WERI-Rb-1 (cell line): ENCODE results near the gene SLC7A6.

Experiments used
- DNase-seq: peaks from one replicate; pipeline ENCODE4 v3.0.0-alpha.2; 2020
- H3K27ac ChIP-seq: fragments of 250-450 bp; sonication (Bioruptor Pico); 2 replicates; pipeline ENCODE4 v1.5.1; 2020; ENCODE audit warnings: mild to moderate bottlenecking, moderate library complexity
- H3K27me3 ChIP-seq: fragments of 250-450 bp; sonication (Bioruptor Pico); 2 replicates; pipeline ENCODE4 v1.5.1; 2021; ENCODE audit warnings: mild to moderate bottlenecking, low read depth, moderate library complexity; ENCODE audit not compliant: insufficient read depth, severe bottlenecking
- H3K36me3 ChIP-seq: fragments of 250-450 bp; sonication (Bioruptor Pico); 2 replicates; pipeline ENCODE4 v1.5.1; 2020; ENCODE audit warnings: mild to moderate bottlenecking, moderate library complexity
- H3K4me3 ChIP-seq: 2 replicates; pipeline ENCODE4 v1.5.1; 2011; ENCODE audit warnings: low read depth, mild to moderate bottlenecking, control low read depth, low read length
- H3K9me3 ChIP-seq: fragments of 250-450 bp; sonication (Bioruptor Pico); 2 replicates; pipeline ENCODE4 v1.5.1; 2021; ENCODE audit warnings: mild to moderate bottlenecking, moderate library complexity; ENCODE audit not compliant: severe bottlenecking
- TF ChIP-seq, protein P1 (sequence below): IDR thresholded peaks from 2 replicates; pipeline ENCODE4 v1.5.1; 2011; ENCODE audit warnings: low read depth, mild to moderate bottlenecking, control low read depth, inconsistent platforms, low read length

SLC7A6 gene

DNA sequence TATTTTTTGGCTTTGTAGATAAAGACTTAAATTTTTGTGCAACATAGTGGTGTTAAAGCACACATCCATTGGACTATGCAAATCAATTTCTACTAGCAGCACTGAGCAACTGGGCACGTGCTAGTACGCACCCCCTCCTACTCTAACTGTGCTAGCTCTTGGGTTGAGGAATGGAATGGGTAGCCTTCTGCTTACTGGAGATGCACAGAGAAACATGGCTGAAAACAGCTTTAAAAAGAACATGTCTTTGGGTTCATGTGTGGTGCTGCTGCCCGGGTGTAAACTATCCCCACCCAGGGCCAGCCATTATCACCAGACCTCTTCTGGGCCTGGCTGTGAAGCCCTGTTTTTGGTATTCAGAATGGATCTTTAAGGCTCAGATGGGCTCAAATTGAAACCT lies 35.7 kb upstream of the SLC7A6 start:
- TF ChIP-seq, protein P1, sequence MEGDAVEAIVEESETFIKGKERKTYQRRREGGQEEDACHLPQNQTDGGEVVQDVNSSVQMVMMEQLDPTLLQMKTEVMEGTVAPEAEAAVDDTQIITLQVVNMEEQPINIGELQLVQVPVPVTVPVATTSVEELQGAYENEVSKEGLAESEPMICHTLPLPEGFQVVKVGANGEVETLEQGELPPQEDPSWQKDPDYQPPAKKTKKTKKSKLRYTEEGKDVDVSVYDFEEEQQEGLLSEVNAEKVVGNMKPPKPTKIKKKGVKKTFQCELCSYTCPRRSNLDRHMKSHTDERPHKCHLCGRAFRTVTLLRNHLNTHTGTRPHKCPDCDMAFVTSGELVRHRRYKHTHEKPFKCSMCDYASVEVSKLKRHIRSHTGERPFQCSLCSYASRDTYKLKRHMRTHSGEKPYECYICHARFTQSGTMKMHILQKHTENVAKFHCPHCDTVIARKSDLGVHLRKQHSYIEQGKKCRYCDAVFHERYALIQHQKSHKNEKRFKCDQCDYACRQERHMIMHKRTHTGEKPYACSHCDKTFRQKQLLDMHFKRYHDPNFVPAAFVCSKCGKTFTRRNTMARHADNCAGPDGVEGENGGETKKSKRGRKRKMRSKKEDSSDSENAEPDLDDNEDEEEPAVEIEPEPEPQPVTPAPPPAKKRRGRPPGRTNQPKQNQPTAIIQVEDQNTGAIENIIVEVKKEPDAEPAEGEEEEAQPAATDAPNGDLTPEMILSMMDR: no peak
- peaks cover 26% of the 10 kb centered on the region for H3K36me3 ChIP-seq
- no peak for DNase-seq
- H3K27me3 ChIP-seq: no peaks in the 10 kb centered on the region
- H3K4me3 ChIP-seq: no peak overlapping the region
- no peak overlapping the region for H3K27ac ChIP-seq
- no peaks in the 10 kb centered on the region for H3K9me3 ChIP-seq

DNA sequence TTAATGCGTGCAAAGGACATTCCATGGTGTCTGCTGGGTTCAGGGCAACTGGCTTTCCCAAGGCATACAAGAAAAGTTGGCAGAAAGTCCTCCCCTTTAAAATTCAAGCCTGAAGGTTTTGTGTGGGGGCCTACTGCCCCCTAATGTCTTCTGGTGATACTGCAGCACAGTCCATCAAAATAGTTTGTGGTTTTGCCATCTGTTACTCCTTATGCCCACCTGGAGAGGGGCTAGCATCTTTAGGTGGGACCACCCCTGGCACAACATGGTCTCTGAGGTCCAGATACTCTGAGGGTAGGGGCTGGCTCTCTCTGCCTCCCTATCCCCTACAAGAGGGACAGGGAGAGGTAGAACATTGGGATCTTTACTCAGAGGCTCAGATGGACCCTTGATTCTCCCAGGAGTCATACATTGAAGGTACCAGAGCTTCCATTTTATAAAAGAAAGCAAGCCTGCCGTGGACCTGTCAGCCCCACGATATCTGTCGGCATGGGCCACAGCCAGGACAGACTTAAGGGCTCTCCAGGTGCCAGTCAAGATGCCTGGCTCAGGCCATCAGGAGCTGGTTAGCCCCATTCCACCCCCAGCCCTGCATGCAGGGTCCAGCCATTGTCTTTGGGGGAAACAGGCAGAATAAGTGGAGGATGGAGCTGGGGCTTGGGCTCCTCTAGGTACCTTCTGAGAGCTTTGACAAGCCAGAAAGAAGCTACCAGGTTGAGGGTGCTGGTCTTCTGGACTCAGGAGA lies 34.7 kb upstream of the SLC7A6 start:
- H3K4me3 ChIP-seq: no peak overlapping the region
- no peaks in the 10 kb centered on the region for H3K9me3 ChIP-seq
- DNase-seq: peak; percentile 37
- no peaks in the 10 kb centered on the region for H3K27me3 ChIP-seq
- TF ChIP-seq, protein P1: peak; percentile 78
- peaks cover 26% of the 10 kb centered on the region for H3K36me3 ChIP-seq
- H3K27ac ChIP-seq: no peak overlapping the region

DNA sequence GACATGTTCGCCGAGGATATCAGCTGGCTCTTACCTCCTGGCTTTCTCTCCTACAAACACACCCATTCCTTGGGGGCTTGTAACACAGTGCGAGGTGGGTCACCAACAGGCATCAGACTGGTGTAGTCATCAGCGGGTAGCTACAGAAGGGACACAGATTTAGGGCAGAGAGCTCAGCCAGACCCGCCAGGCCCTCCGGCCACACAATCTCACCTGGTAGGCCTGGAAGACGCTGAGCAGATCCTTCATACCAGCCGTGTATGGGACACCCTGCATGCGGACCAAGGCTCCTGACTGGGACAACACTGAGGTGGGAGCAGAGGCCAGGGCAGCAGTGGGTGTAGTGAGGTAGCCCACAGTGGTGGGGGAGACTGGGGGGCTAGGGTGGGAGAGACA lies 34.2 kb upstream of the SLC7A6 start:
- H3K27ac ChIP-seq: no peak overlapping the region
- TF ChIP-seq, protein P1: no peak
- H3K36me3 ChIP-seq: peaks cover 26% of the 10 kb centered on the region
- no peaks in the 10 kb centered on the region for H3K27me3 ChIP-seq
- no peaks in the 10 kb centered on the region for H3K9me3 ChIP-seq
- DNase-seq: no peak
- no peak overlapping the region for H3K4me3 ChIP-seq

DNA sequence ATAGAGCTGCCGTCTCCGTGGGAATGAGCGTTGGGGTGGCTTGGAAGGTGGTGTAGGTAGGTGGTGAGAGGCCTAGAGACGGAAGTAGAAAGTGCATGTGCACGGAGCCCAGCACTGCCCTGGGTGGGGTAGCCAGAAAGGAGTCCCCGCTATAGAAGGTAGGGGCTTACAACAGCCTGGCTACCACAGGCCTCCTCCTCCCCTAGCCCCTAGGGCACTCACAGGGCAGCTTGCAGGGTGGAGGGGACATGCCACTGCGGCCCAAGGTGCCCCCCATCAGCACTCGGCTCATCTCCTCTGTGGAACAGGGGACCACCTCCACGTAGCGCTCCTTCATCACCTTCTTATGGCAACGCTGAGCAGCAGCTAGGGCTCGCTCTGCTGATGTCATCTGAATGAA lies 33.4 kb upstream of the SLC7A6 start:
- Histone ChIP-seq H3K27me3 (no peaks in the 10 kb centered on the region), H3K9me3 (no peaks in the 10 kb centered on the region), H3K27ac (no peak overlapping the region), H3K4me3 (no peak overlapping the region), H3K36me3 (peaks cover 26% of the 10 kb centered on the region)
- no peak for DNase-seq
- TF ChIP-seq, protein P1: no peak

DNA sequence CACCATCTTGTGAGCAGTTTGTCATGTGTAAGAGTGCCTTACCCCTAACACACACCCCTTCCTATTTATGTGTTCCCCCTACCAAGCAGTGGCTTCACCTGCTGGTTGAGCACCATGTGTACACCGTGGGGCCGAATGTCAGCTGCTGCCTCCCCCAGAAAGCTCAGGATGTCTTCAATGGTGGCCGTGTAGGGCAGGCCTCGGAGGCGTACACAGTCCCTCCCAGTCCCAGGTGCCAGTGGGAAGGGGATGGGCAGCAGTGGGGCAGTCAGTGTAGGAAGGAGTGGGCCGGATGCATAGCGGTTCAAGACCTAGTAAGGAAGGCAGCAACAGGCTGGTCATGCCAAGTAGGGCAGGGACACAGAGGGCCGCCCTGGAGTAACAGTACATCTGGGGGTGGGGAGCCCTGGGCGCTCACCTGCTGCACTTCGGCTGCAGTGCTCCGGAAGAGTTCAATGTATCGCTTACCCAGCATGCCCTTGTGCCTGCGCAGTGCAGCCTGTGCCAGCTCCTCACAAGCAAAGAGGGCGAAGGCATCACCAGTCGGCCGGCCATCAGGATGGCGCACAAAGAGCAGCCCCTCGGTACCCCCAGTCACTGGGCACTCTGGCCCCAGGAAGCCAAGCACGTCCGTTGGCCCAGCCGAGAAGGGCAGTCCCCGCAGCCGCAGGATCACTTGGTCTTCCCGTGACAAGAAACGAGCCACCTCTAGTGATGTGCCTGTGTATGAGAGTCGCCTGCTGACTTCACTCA lies 32.8 kb upstream of the SLC7A6 start:
- Histone ChIP-seq H3K27me3 (no peaks in the 10 kb centered on the region), H3K36me3 (peaks cover 20% of the 10 kb centered on the region), H3K4me3 (no peak overlapping the region), H3K27ac (no peak overlapping the region), H3K9me3 (no peaks in the 10 kb centered on the region)
- TF ChIP-seq, protein P1: no peak
- no peak for DNase-seq
